Measurements from ENCODE around the gene SNX32.

The SNX32 gene

DNA sequence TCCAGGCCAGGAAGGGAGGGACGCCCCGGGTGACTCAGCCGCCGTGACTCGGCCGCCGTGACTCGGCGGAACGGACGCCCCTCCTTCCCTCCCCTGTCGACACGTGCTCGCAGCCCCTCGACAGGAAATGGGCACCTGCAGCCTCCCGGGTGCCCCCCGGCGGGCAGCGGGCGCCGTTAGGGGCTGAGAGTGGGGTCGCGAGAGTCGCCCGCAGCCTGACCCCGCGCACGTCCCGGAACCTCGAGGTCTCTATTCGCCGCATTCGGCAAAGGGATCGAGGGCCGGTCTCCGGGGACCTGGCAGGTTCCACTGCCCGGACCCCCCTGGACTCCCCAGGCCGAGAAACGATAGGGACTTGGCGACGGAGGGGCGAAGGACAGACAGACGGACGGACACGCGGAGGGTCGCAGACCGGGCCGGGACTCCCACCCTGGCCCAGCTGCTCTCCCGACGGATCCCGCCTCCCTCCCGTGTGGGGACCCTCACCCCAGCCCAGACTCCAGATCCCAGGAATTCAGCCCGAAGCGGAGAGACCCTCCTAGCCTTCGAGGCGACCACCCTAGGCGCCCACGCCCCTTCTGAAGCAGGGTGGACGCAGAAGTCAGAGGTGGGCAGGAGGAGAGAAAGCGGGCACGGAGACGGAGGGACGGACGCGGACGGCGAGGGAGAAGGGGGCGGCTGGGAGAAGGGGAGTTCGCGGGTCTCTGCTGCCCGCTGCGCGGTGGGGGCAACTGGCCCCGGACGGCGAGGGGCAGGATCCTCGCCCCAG lies 65.8 kb downstream of the SNX32 start:
- DNase-seq (ENCODE audit: low read depth in 2 of 2), result no peak

DNA sequence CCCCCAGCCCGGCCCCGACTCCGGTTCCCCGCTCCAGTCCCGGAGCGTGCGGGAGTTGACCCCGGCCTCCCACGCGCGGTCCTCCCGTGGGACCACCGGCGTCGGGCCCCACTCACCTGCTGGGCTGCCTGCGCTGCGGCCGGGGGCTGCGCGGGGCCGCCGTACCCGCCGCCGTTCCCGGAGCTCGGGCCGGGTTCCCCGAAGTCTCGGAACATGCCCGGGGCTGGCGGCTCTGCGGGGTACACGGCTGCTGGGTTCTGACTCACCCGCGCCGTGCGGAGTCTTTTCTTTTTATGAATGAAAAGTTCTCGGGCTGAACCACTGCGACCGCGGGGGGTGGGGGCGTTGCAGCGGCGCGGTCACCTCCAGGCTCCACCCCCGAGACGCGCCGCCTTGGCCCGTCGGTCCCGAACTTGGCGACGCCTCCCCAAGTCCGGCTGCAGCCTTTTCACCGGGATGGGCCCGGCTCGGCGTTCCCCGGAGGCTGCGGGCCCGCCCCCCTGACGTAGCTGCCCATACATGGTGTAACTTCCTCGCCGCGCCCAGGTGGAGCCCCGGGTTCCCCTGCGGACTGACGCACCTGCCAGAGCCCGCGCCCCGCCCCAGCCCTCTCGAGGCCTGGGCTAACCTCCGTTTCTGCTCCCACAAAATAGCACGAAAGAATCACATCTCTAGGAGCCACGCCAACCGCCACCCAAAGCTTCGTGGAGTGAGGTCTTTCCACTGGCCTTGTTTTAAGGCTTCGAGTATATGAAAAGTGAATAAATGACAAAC lies 66.5 kb downstream of the SNX32 start, which contains the start of gene FOSL1:
Gene FOSL1, minus strand, starts transcription at position 264 of the 774 bp plus-strand sequence. Its CDS starts 49 bp downstream, at position 215.
- DNase-seq (ENCODE audit: low read depth in 2 of 2), result peak; percentile 77 to 79

DNA sequence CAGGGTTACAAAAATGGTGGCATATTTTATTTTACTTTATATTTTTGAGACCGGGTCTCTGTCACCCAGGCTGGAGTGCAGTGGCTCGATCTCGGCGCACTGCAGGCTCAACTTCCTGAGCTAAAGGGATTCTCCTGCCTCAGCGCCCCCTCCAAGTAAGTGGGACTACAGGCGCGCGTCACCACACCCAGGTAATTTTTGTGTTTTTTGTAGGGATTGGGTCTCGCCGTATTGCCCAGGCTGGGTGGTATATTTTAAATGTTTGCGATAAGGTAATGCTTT lies 67.1 kb downstream of the SNX32 start:
- DNase-seq (ENCODE audit: low read depth in 2 of 2), result no peak

DNA sequence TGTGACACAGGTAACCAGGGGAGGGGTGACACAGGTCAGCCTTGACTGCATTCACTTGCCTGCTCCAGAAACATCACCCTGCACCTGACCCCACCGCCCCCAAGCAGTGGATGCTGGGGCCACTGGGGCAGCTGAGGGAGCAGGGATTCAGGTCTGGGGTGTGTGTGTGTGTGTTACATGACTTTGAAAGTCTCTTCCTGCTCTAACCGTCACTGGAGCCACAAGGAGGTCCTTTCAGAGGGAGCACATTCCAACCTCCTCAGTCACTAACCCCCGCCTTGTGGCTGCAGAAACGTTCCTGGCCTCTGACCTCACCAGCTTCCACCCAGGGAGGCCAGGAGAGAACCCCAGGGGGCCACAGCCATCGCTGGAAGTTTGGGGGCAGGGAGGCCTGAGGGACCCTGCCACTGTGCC lies 69.3 kb downstream of the SNX32 start:
- DNase-seq (ENCODE audit: low read depth in 2 of 2), result peak in 1 of 2 experiments; percentile 53

Measured in fibroblast of skin of left biceps (primary cell).